Memory B cell (primary cell): Measurements from ENCODE around the gene PRR18.

Experiments used
- ATAC-seq: fragments of 150-1000 bp; cut with Tn5 transposase; 2 replicates; pipeline ENCODE4 v1.10.0; 2021; ENCODE audit warnings: low read depth, mild to moderate bottlenecking, moderate library complexity
- DNase-seq, 2 donors: peaks; one replicate each; pipeline ENCODE4 v3.0.0; 2022; ENCODE audit warnings: low spot score in 2 of 2
- H3K27ac Mint-ChIP-seq: one replicate; pipeline ENCODE4 v1.8.0; 2022; ENCODE audit warnings: mild to moderate bottlenecking, moderate library complexity, mixed read lengths
- H3K27me3 Mint-ChIP-seq: one replicate; pipeline ENCODE4 v1.8.0; 2022; ENCODE audit warnings: mixed read lengths
- H3K36me3 Mint-ChIP-seq: one replicate; pipeline ENCODE4 v1.8.0; 2022; ENCODE audit warnings: mild to moderate bottlenecking, mixed read lengths
- H3K4me1 Mint-ChIP-seq: one replicate; pipeline ENCODE4 v1.8.0; 2022; ENCODE audit warnings: mixed read lengths
- H3K4me3 Mint-ChIP-seq: one replicate; pipeline ENCODE4 v1.8.0; 2022; ENCODE audit warnings: mild to moderate bottlenecking, moderate library complexity, mixed read lengths
- H3K9me3 Mint-ChIP-seq: one replicate; pipeline ENCODE4 v1.8.0; 2022; ENCODE audit warnings: mixed read lengths

The PRR18 gene

DNA sequence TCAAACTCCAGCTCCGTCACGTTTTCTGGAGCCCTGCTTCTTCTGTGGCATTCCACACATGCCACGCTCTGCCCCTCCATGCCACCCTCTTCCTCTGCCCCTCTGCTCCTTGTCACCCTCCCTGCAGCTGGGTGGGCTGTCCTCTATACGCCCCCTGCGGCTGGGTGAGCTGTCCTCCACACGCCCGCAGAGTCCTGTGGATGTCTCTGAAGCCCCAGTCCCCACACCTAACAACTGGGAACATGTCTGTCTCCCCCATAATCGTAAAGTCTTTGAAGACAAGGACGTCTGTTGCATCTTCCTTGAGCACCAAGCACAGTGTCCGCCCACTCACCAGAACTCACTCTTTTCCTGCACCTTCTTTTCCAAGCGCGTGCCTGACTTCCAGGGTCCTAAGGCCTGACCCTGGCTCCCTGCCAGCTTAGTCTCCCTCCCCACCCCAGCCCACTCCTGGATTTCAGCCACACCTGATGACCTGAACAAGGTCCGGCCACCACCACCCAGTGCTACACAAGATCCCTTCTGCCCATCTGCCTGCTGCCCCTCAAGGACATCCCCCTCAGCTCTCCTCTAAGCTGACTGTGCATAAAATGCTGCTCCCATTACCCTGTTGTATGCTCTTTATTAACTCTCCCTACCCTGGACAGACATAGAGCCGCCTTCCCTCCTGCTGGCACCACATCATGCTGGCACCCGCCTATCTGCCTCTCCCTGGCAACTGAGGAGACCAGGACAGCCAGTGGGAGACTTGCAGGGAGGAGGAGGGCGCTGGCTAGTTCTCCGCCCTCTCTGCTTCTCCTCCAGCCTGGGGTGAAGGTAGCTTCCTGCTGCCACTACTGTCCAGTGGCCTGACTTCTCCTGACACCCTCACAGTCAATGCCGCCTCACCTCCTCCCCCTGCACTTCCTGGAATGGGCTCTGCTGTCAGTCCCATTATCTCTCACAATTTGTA lies 10.7 kb upstream of the PRR18 start:
- no peak for DNase-seq
- no peaks in the 10 kb centered on the region for H3K27me3 Mint-ChIP-seq
- no peaks in the 10 kb centered on the region for H3K9me3 Mint-ChIP-seq
- H3K27ac Mint-ChIP-seq: peak overlapping the region; percentile 73
- no peak for ATAC-seq
- H3K4me1 Mint-ChIP-seq: peaks cover 11% of the 10 kb centered on the region
- H3K36me3 Mint-ChIP-seq: peaks cover 19% of the 10 kb centered on the region
- H3K4me3 Mint-ChIP-seq: peak overlapping the region; percentile 27

DNA sequence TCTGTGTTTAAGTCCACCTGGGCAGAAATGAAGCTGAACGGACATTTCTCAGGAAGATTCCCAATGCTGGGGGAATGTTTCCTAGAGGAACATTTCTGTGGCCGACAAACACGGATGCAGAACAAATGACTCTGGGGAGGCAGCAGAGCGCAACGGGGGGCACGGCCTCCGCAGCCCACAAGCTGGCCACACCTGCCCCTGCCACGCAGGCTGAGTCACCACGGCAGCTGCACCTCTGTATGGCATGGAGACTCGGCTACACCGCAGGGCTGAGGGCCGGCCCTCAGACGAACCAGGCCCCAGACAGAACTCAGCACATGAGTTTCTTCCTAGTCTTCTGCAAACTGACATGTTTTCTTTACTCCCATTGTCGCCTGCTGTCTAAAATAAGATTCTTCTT lies 10.0 kb upstream of the PRR18 start:
- no peak for ATAC-seq
- Mint-ChIP-seq H3K9me3 (no peaks in the 10 kb centered on the region), H3K4me1 (peaks cover 11% of the 10 kb centered on the region), H3K4me3 (no peak overlapping the region), H3K27me3 (no peaks in the 10 kb centered on the region), H3K36me3 (peaks cover 15% of the 10 kb centered on the region), H3K27ac (no peak overlapping the region)
- no peak for DNase-seq

DNA sequence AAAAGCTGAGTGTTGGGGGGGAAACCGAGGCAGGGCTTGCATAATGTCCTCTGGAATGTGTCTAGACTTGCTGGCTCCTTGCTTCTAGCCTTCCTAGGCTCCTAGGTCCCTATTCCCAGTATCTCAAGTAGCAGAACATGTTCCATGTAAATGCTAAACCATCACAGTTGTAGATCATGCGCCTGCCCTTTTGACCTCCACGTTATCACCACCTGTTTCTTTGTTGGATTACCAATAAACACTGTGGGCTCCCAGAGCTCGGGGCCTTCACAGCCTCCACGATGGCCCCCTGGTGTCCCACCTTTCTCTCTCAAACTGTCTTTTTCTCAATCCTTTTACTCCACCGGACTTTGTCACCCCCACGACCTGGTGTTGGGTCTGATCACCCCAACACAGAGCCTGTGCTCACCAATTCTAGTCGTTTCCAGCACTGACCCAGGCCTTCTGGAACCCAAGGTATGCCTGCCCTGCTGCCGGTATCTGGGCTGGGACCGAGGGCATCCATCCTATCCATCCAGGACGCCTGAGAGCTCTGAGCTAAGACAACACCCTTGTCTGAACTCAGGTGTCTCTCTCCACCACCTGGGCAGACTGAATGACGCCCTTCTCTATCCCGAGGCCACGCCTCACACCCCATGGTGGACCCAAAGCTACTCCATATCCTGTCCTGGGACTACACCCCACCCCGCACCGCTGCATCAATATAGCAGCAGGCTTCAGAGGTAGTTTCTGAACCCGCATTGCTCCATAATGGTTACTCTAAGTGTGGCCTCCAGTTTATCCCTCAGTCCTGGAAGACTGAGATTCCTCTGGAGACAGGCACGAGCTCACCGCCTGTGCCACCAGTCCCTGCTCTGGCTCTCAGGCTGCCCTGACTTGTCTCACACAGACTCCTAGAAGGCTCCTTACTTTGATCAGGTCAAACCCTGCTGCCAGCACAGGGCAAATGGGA lies 9.3 kb upstream of the PRR18 start:
- no peak for ATAC-seq
- no peak overlapping the region for H3K27ac Mint-ChIP-seq
- H3K36me3 Mint-ChIP-seq: peaks cover 12% of the 10 kb centered on the region
- DNase-seq: no peak
- peaks cover 11% of the 10 kb centered on the region for H3K4me1 Mint-ChIP-seq
- H3K27me3 Mint-ChIP-seq: no peaks in the 10 kb centered on the region
- no peak overlapping the region for H3K4me3 Mint-ChIP-seq
- H3K9me3 Mint-ChIP-seq: no peaks in the 10 kb centered on the region

DNA sequence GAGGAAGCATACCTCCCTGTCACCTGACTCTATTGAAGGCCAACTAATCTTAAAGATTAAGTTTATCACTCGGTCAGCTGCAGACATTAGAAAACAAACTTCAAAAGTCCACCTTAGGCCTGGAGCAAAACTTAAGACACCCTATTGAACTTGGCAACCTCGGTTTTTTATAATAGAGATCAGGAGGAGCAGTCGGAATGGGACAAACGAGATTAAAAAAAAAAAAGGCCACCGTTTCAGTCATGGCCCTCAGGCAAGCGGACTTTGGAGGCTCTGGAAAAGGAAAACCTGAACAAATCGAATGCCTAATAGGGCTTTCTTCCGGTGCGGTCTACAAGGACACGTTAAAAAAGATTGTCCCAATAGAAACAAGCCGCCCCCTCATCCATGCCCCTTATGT lies 7.2 kb upstream of the PRR18 start:
- Mint-ChIP-seq H3K27ac (no peak overlapping the region), H3K36me3 (peaks cover 6% of the 10 kb centered on the region), H3K4me3 (no peak overlapping the region), H3K4me1 (peaks cover 11% of the 10 kb centered on the region), H3K27me3 (no peaks in the 10 kb centered on the region), H3K9me3 (no peaks in the 10 kb centered on the region)
- ATAC-seq: no peak
- DNase-seq: no peak

DNA sequence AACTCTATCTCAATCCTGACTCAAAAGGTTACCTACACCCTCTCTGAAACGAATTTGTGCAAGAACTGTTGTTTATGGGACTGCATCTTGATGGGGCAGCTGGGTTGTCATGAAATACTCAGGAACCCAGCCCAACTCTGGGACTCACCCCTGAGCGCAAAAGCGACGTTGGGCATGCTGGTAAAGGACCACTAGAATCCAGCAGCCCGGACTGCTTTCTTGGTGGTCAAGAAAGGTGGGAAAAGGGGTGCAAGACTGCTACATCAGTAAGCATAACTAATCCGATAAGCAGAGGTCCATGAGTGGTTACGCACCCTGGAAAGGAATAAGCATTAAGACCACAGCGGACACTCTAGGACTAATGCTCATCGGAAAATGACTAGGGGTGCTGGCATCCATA lies 6.3 kb upstream of the PRR18 start:
- Mint-ChIP-seq H3K4me3 (no peak overlapping the region), H3K36me3 (peaks cover 6% of the 10 kb centered on the region), H3K9me3 (no peaks in the 10 kb centered on the region), H3K4me1 (peaks cover 11% of the 10 kb centered on the region), H3K27me3 (peaks cover 2% of the 10 kb centered on the region), H3K27ac (no peak overlapping the region)
- ATAC-seq: no peak
- no peak for DNase-seq

DNA sequence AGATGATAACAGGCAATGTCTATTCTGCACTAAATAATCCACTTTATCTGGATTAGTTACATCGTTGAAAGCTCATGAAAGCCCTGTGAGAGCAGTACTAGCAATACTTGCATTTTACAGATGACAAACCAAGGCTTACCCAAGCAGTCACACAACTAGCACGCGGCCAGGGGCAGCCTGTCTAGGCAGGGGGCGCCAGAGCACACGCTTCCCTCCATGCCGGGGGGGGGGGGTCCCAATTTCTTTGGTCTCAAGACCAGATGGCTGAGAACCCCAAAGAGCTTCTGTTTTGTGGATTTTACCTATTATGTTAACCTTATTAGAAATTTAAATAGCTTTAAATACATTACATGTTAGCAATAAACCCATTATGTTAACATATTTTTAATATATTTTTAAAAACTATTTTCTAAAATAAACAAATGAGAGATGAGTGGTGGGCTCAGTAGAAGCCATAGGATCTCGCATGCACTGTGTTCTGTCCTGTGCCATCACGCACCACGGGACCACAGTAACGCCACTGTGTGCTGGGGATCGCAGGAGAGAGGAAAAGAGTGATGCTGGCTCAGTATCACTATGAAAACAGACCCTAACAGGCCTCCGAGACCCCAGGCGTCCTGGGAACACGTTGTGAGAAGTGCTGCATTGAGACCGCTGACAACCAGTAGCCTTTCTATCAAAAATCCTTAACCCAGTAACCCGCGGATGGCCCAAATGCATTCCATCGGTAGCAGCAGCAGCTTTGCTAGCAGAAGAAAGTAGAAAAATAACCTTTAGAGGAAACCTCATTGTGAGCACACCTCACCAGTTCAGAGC lies 5.3 kb upstream of the PRR18 start:
- peaks cover 2% of the 10 kb centered on the region for H3K27me3 Mint-ChIP-seq
- H3K36me3 Mint-ChIP-seq: no peaks in the 10 kb centered on the region
- H3K4me1 Mint-ChIP-seq: peaks cover 5% of the 10 kb centered on the region
- H3K4me3 Mint-ChIP-seq: no peak overlapping the region
- no peak overlapping the region for H3K27ac Mint-ChIP-seq
- no peaks in the 10 kb centered on the region for H3K9me3 Mint-ChIP-seq
- ATAC-seq (peak; percentile 73), DNase-seq (peak; percentile 32 to 34)

DNA sequence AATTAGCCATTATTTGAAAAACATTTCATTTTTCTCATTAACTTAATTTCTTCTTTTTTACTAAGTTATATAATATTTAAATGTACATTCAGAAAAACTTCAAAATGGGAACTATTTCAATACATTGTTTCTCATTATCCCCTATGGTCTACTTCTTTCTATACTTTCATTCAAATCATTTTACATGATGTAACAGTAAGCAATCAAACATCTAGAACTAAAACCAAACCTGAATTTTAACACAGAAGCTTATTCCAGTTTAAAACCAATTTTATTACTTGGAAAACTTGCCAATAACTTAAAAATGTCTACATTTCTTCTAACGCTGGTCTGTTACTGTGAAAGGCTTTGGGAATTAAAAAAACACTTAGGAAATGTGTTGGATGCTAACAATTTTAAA lies 4.6 kb upstream of the PRR18 start:
- Mint-ChIP-seq H3K4me3 (no peak overlapping the region), H3K36me3 (no peaks in the 10 kb centered on the region), H3K27ac (no peak overlapping the region), H3K4me1 (peaks cover 5% of the 10 kb centered on the region), H3K27me3 (peaks cover 2% of the 10 kb centered on the region), H3K9me3 (no peaks in the 10 kb centered on the region)
- DNase-seq (no peak), ATAC-seq (no peak)

DNA sequence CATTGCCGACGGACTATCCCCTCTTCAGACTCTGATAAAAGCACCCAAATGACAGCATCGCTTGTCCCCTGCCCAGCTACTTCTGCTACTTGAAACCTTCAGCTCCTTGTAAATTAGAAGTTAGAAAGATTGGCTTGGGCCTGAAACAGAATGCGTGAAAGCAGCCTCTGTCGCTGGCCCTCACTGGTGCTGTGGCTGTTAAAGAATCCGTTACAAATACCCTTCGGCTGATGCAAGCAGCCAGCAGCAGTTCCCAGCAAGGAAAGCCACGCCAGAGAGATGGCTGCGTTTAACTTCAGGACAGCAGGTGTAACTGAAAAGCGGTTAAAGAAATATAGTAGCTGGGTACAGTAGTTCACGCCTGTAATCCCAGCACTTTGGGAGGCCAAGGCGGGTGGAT lies 2.4 kb upstream of the PRR18 start:
- H3K27ac Mint-ChIP-seq: no peak overlapping the region
- peaks cover 5% of the 10 kb centered on the region for H3K4me1 Mint-ChIP-seq
- no peak for ATAC-seq
- H3K27me3 Mint-ChIP-seq: peaks cover 4% of the 10 kb centered on the region
- H3K4me3 Mint-ChIP-seq: no peak overlapping the region
- no peaks in the 10 kb centered on the region for H3K36me3 Mint-ChIP-seq
- no peaks in the 10 kb centered on the region for H3K9me3 Mint-ChIP-seq
- DNase-seq: no peak

DNA sequence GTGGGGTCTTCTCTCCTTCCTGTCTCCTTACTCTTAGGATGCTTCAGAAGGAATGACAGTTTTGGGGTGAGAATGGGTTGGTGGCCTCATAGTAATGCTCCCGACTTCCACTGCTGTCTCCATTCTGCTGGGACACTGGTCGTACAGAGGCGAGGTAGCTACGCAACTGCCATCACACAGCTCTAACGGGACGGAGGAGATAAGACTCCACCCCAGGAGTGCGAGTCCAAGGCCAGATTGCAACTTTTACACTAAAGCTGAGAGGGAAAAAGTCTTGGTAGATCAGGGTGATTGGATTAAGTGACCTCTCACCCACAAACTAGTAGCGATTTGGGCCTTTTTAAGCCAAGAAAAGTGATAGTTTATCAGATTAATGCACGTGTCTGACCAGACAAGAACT lies 1.8 kb upstream of the PRR18 start:
- H3K27me3 Mint-ChIP-seq: peaks cover 4% of the 10 kb centered on the region
- H3K9me3 Mint-ChIP-seq: no peaks in the 10 kb centered on the region
- DNase-seq: no peak
- no peaks in the 10 kb centered on the region for H3K36me3 Mint-ChIP-seq
- no peak overlapping the region for H3K4me3 Mint-ChIP-seq
- no peak overlapping the region for H3K27ac Mint-ChIP-seq
- no peak for ATAC-seq
- H3K4me1 Mint-ChIP-seq: peaks cover 5% of the 10 kb centered on the region

DNA sequence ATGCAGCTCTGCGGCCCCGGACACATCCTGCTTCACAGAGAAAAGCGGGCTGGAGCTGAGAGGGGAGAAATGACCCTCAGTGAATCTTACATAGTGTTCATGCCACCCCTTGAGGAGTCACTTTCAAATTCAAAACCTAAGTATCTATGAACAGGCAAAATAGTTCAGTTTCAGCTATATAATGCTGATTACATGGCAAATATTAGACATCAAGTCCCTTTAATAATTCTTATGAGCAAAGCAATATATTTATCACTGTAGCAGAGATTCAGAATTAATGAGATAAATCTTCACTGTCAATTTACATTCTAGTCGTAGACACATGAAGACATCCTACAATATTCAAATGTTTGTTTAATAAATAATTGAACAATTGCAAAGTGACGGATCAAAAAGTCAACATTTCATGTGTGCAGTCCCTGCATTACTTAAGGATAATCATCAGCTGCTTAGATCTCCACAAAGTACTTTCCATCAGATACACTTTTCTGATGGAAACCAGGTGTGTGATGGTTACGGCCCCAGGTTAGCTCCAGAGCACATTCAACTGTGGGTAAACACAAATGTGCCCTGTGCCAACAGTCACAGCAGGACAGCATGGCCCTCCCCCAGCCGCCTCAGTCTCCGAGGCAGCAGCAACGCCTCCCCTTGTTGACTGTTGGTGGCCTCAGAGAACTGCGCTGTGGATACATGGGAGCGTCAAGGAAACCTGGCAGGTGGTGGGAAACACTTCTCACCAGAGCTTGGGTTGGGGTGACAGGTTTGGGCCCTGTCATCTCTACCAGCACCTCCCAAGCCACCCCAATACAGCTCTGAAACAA lies 787 bp upstream of the PRR18 start:
- peak overlapping the region; percentile 79 for H3K4me3 Mint-ChIP-seq
- H3K27ac Mint-ChIP-seq: no peak overlapping the region
- H3K27me3 Mint-ChIP-seq: peaks cover 4% of the 10 kb centered on the region
- no peaks in the 10 kb centered on the region for H3K9me3 Mint-ChIP-seq
- peak in 1 of 2 donors; percentile 5 for DNase-seq
- no peaks in the 10 kb centered on the region for H3K36me3 Mint-ChIP-seq
- H3K4me1 Mint-ChIP-seq: peaks cover 5% of the 10 kb centered on the region
- no peak for ATAC-seq

DNA sequence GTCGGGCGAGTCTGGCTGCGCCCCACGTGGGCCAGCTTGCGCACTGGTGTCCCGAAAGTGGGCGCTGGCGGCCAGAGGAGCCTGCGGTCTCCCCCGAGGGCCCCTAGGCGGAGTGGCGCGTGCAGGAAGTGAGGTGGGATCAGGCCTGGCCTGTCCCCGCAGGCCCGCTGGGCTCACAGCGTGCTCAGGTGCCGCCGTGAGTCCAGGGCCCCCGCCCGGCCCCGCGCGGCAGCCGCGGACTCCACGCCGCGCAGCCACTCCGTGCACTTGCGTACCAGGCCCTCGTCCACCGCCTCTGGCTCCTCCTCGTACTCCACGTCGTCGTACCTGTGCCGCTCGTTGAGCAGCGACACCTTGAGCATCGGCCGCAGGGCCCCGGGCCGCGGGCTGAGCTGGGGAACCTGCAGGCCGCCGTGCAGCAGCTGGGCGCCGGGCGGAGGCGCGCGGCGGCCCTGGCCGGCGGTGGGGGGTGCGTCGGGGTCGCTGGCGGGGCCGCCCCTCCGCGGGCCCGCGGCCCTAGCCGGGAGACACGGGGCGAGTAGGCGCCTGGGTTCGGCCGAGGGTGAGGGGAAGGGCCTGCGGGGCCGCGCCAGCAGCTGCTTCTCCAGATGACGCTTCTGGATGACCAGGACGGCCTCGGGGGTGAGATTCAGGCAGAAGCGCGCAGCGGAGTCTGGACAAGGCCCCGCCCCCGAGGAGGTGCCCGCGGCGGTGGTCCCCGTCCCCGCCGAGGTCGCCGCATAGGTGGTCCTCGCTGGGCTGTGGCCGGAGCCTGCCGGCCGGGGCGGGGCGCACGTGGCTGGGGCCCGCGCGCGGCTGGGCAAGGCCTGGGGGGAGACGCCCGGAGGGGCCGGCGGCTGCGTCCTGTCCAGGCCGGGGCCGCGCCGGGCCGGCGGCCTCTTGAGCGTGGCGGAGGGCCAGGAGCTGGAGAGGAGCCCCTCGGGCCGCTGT lies 835 bp downstream of the PRR18 start:
- DNase-seq (peak in 1 of 2 donors; percentile 41), ATAC-seq (peak; percentile 54)
- Mint-ChIP-seq H3K4me1 (peaks cover 5% of the 10 kb centered on the region), H3K9me3 (no peaks in the 10 kb centered on the region), H3K4me3 (peak overlapping the region; percentile 73), H3K27ac (no peak overlapping the region), H3K27me3 (peaks cover 6% of the 10 kb centered on the region), H3K36me3 (no peaks in the 10 kb centered on the region)

DNA sequence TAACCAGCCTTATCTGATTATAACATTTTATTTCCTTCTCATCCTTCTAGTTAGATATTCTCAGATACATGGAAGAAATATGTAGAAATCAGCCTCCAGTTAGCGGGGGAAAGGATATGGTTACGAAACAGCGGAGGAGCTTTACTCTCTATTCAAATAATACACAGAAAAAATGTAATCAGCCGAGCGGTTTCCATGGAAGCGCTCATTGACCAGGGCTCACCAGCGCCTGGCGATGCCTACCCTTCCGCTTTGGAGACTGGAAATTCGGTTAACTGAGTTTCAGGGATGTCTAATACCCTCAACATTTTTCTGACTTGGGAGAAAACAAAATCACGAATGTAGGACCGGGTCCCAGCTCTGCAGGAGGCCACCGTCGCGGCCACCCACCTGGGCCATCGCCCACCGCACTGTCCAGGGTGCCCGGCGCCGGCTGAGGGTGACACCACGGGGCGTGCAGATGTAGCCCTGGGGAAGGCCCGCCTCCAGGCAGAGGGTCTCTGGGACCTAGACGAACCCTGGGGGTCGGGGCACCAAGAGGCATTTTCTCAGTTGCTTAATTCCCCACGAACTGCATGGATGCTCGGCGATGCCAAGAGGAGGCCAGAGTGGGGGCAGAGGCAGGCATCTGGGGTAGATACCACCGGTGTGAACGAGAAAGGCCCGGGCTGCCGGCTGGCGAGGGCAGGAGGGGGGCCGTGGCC lies 1.7 kb downstream of the PRR18 start:
- no peak for ATAC-seq
- Mint-ChIP-seq H3K4me1 (peaks cover 5% of the 10 kb centered on the region), H3K9me3 (no peaks in the 10 kb centered on the region), H3K27ac (no peak overlapping the region), H3K36me3 (no peaks in the 10 kb centered on the region), H3K4me3 (peak overlapping the region; percentile 78), H3K27me3 (peaks cover 10% of the 10 kb centered on the region)
- DNase-seq: peak in 1 of 2 donors; percentile 10
